A673 (cell line): ENCODE measurements around the gene OMG.

Source experiments
- EZH2 ChIP-seq: fragments of 200-600 bp; sonication (generic); IDR thresholded peaks from 2 replicates; pipeline ENCODE4 v1.6.1; 2017; ENCODE audit warnings: borderline replicate concordance, low read depth, mild to moderate bottlenecking, mixed read lengths, antibody characterized with exemption, low read length; ENCODE audit not compliant: poor library complexity, severe bottlenecking
- TF ChIP-seq, protein P1 (sequence below): fragments of 300-800, 200-600 bp; sonication (generic); conservative IDR thresholded peaks from 2 replicates; pipeline ENCODE4 v1.5.1; 2017; ENCODE audit warnings: low read depth, mild to moderate bottlenecking, antibody characterized with exemption, low read length, moderate library complexity, mixed read lengths

DNA sequence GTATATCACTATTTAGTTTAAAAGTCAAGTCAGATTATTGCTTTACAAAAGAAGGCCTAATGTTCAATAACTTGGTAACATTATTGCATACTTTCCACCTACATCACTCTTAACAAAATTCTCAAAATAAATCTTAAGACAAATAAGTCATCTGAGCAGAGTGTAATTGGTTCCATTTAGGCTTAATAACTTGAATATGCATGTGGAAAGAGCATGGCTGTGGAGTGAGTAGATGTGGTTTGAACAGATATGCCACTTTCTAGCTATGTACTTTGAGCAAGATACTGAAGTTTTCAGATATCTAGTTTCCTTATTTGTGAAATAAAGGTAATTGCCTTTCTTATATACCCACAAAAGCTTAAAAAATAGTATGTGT, 31.1 kb upstream of the OMG start:
- TF ChIP-seq, protein P1, sequence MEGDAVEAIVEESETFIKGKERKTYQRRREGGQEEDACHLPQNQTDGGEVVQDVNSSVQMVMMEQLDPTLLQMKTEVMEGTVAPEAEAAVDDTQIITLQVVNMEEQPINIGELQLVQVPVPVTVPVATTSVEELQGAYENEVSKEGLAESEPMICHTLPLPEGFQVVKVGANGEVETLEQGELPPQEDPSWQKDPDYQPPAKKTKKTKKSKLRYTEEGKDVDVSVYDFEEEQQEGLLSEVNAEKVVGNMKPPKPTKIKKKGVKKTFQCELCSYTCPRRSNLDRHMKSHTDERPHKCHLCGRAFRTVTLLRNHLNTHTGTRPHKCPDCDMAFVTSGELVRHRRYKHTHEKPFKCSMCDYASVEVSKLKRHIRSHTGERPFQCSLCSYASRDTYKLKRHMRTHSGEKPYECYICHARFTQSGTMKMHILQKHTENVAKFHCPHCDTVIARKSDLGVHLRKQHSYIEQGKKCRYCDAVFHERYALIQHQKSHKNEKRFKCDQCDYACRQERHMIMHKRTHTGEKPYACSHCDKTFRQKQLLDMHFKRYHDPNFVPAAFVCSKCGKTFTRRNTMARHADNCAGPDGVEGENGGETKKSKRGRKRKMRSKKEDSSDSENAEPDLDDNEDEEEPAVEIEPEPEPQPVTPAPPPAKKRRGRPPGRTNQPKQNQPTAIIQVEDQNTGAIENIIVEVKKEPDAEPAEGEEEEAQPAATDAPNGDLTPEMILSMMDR: no peak
- no peak for TF ChIP-seq EZH2
